H1 (cell line): ENCODE data around the gene VDAC2. TPM values are rescaled to one million over a fixed set of nuclear protein-coding genes. Genes with fewer than 3 reads are reported as not detected.

Experiments used
- CTCF ChIA-PET: fragments of 300-600 bp; sonication (Branson Sonifier 250); formaldehyde crosslinking; loops from one replicate; lab custom pipeline; 2021; ENCODE audit not compliant: partially characterized antibody; lab: Charles Lee
- POLR2A ChIA-PET: fragments of 300-600 bp; sonication (Branson Sonifier 250); formaldehyde crosslinking; loops from one replicate; lab custom pipeline; 2021; ENCODE audit warnings: inconsistent platforms; ENCODE audit not compliant: partially characterized antibody; lab: Charles Lee
- DNase-seq, 2 experiments: peaks; one replicate each; pipeline versions ENCODE4 v3.0.0 to v3.0.0-alpha.2; 2010 to 2022; ENCODE audit warnings: low spot score in 2 of 2, low read depth in 1 of 2, mixed read lengths in 1 of 2
- FAIRE-seq: peaks from 2 replicates; lab custom pipeline; 2011; peaks lifted over from hg19 to GRCh38; lab: Jason Lieb, UNC
- H2AFZ ChIP-seq: 2 replicates; pipeline ENCODE4 v1.8.1; 2012; ENCODE audit warnings: low read length, inconsistent platforms
- H2AK5ac ChIP-seq: 2 replicates; pipeline ENCODE4 v1.6.1; 2013; ENCODE audit warnings: low read depth, low read length
- H2BK120ac ChIP-seq: replicated peaks from 2 replicates; pipeline ENCODE3; 2013; ENCODE audit warnings: low read depth, low read length, inconsistent platforms
- H2BK12ac ChIP-seq: 2 replicates; pipeline ENCODE4 v1.6.1; 2013; ENCODE audit warnings: low read depth, low read length
- H2BK15ac ChIP-seq: 2 replicates; pipeline ENCODE4 v1.6.1; 2013; ENCODE audit warnings: low read length
- H2BK20ac ChIP-seq: 2 replicates; pipeline ENCODE4 v1.6.1; 2013; ENCODE audit warnings: low read length
- H2BK5ac ChIP-seq: 2 replicates; pipeline ENCODE4 v1.6.1; 2013; ENCODE audit warnings: low read depth, low read length
- H3K14ac ChIP-seq: 2 replicates; pipeline ENCODE4 v1.6.1; 2013; ENCODE audit warnings: inconsistent platforms; ENCODE audit not compliant: insufficient read length
- H3K18ac ChIP-seq: 2 replicates; pipeline ENCODE4 v1.6.1; 2013; ENCODE audit warnings: low read length; ENCODE audit errors: extremely low read depth
- H3K23ac ChIP-seq: 2 replicates; pipeline ENCODE4 v1.6.1; 2013; ENCODE audit warnings: inconsistent platforms; ENCODE audit not compliant: insufficient read length
- H3K23me2 ChIP-seq: 2 replicates; pipeline ENCODE4 v1.6.1; 2013; ENCODE audit warnings: low read depth, low read length
- H3K27ac ChIP-seq: 2 replicates; pipeline ENCODE4 v1.6.1; 2011; ENCODE audit warnings: low read depth, low read length, inconsistent platforms
- H3K27me3 ChIP-seq, 4 experiments: replicated peaks in 1 of 4; 1 replicate in 1 of 4; 2 replicates in 3 of 4; pipeline versions ENCODE4 v1.6.1 to v1.8.1; 2011 to 2013; ENCODE audit warnings: low read length in 3 of 4, mild to moderate bottlenecking in 3 of 4, inconsistent platforms in 2 of 4, mixed read lengths in 2 of 4, moderate library complexity in 1 of 4; ENCODE audit not compliant: control insufficient read depth in 3 of 4, insufficient read depth in 3 of 4; ENCODE audit errors: extremely low read depth in 1 of 4
- H3K36me3 ChIP-seq, 4 experiments: 2 replicates each; pipeline versions ENCODE4 v1.6.1 to v1.8.1; 2011 to 2013; ENCODE audit warnings: mild to moderate bottlenecking in 4 of 4, low read length in 3 of 4, moderate library complexity in 2 of 4, control low read depth in 1 of 4, inconsistent platforms in 1 of 4; ENCODE audit not compliant: insufficient read depth in 4 of 4, control insufficient read depth in 2 of 4
- H3K4ac ChIP-seq: replicated peaks from 2 replicates; pipeline ENCODE3; 2013; ENCODE audit warnings: low read length, low read depth, mixed read lengths, inconsistent platforms; ENCODE audit not compliant: insufficient read length
- H3K4me1 ChIP-seq, 4 experiments: replicated peaks in 1 of 4; 1 replicate in 1 of 4; 2 replicates in 3 of 4; pipeline versions ENCODE4 v1.6.1 to v1.8.1; 2011 to 2013; ENCODE audit warnings: low read length in 3 of 4, inconsistent platforms in 2 of 4, mixed read lengths in 1 of 4; ENCODE audit not compliant: insufficient read depth in 4 of 4, control insufficient read depth in 3 of 4
- H3K4me2 ChIP-seq, 2 experiments: 2 replicates each; pipeline versions ENCODE4 v1.6.1 to v1.8.1; 2011 to 2013; ENCODE audit warnings: low read depth in 2 of 2, low read length in 2 of 2, control low read depth in 1 of 2, inconsistent platforms in 1 of 2, mild to moderate bottlenecking in 1 of 2; ENCODE audit not compliant: insufficient read depth in 1 of 2
- H3K4me3 ChIP-seq, 4 experiments: fragments of 200-600, 300-600 bp in 1 of 4; sonication (generic), shearing (Covaris generic), sonication (Bioruptor Twin) in 1 of 4; 2 replicates each; pipeline versions ENCODE4 v1.5.1 to v1.8.1; 2011 to 2016; ENCODE audit warnings: low read length in 4 of 4, low read depth in 3 of 4, control low read depth in 2 of 4, inconsistent platforms in 2 of 4, mild to moderate bottlenecking in 2 of 4, mixed read lengths in 1 of 4, moderate library complexity in 1 of 4; ENCODE audit not compliant: insufficient read depth in 2 of 4; ENCODE audit errors: extremely low read depth in 1 of 4
- H3K56ac ChIP-seq: replicated peaks from 2 replicates; pipeline ENCODE3; 2013; ENCODE audit warnings: low read depth, mild to moderate bottlenecking, mixed read lengths, low read length, inconsistent platforms; ENCODE audit not compliant: insufficient read length
- H3K79me1 ChIP-seq: 2 replicates; pipeline ENCODE4 v1.6.1; 2013; ENCODE audit warnings: low read depth, low read length, control low read depth
- H3K79me2 ChIP-seq, 2 experiments: 2 replicates each; pipeline versions ENCODE4 v1.6.1 to v1.8.1; 2012 to 2013; ENCODE audit warnings: low read length in 2 of 2, mild to moderate bottlenecking in 2 of 2, inconsistent platforms in 1 of 2; ENCODE audit not compliant: insufficient read depth in 2 of 2, control insufficient read depth in 1 of 2
- H3K9ac ChIP-seq, 4 experiments: replicated peaks in 1 of 4; 1 replicate in 1 of 4; 2 replicates in 3 of 4; pipeline versions ENCODE4 v1.6.1 to v1.8.1; 2011 to 2013; ENCODE audit warnings: low read depth in 3 of 4, low read length in 3 of 4, control low read depth in 2 of 4, mild to moderate bottlenecking in 2 of 4, moderate library complexity in 2 of 4, inconsistent platforms in 1 of 4; ENCODE audit errors: extremely low read depth in 1 of 4
- H3K9me3 ChIP-seq, 2 experiments: 2 replicates each; pipeline versions ENCODE4 v1.6.1 to v1.8.1; 2012 to 2013; ENCODE audit warnings: mild to moderate bottlenecking in 2 of 2, moderate library complexity in 2 of 2, control low read depth in 1 of 2, inconsistent platforms in 1 of 2, low read depth in 1 of 2, low read length in 1 of 2, mixed read lengths in 1 of 2; ENCODE audit not compliant: insufficient read depth in 2 of 2
- H4K20me1 ChIP-seq, 2 experiments: replicated peaks in 1 of 2; 2 replicates each; pipeline versions ENCODE3 to v1.8.1; 2011 to 2013; ENCODE audit warnings: inconsistent platforms in 2 of 2, low read length in 2 of 2, mild to moderate bottlenecking in 1 of 2; ENCODE audit not compliant: insufficient read depth in 2 of 2, control insufficient read depth in 1 of 2
- H4K5ac ChIP-seq: 2 replicates; pipeline ENCODE4 v1.6.1; 2013; ENCODE audit warnings: low read length, low read depth, mixed read lengths, inconsistent platforms; ENCODE audit not compliant: insufficient read length
- H4K8ac ChIP-seq: 2 replicates; pipeline ENCODE4 v1.8.0; 2013; ENCODE audit warnings: mild to moderate bottlenecking, moderate library complexity, low read length, inconsistent platforms; ENCODE audit not compliant: insufficient read depth; ENCODE audit errors: extremely low read depth
- H4K91ac ChIP-seq: replicated peaks from 2 replicates; pipeline ENCODE3; 2013; ENCODE audit warnings: low read length, mixed read lengths, inconsistent platforms; ENCODE audit not compliant: insufficient read length
- MAX ChIP-seq: IDR thresholded peaks from 2 replicates; pipeline ENCODE4 v1.6.1; 2012; ENCODE audit warnings: inconsistent platforms
- RFX5 ChIP-seq: IDR thresholded peaks from 2 replicates; pipeline ENCODE4 v1.6.1; 2011; ENCODE audit warnings: low read depth, low read length, improper control_type of control experiment, borderline replicate concordance
- WGBS, 2 experiments: shearing (Covaris generic) in 1 of 2; methylation state at CpG; one replicate each; pipeline versions ENCODE4 v1.1.6 to v1.1.7; 2013 to 2015; ENCODE audit warnings: low lambda C conversion rate in 2 of 2, mixed read lengths in 2 of 2, inconsistent platforms in 1 of 2, low coverage in 1 of 2, missing lambda C conversion rate in 1 of 2; ENCODE audit not compliant: insufficient replicate concordance in 2 of 2, insufficient coverage in 1 of 2, insufficient read length in 1 of 2; ENCODE audit errors: extremely low coverage in 1 of 2, missing lambda C conversion rate in 1 of 2; 5-methylcytosine and 5-hydroxymethylcytosine counted together
- polyA plus RNA-seq, 7 experiments: library from polyadenylated mRNA; depleted of rRNA in 3 of 7; stranded (reverse) in 5 of 7; unstranded in 2 of 7; fragments of >200 nt in 5 of 7; fragments of 200-250 nt in 2 of 7; gene quantifications; 1 replicate in 5 of 7; 2 replicates in 1 of 7; 4 replicates in 1 of 7; pipeline versions ENCODE4 v1.2.1 to v1.2.3, GENCODE V29; 2011 to 2013; ENCODE audit warnings: missing spikeins in 2 of 7, mixed read lengths in 2 of 7
- total RNA-seq: library from RNA; stranded (reverse); fragmentation: NEBNext Ultra II Directional; extraction: Animal tissue kit (Norgen Biotek cat#: 25700); gene quantifications from 2 replicates; pipeline ENCODE4 v1.2.1, GENCODE V29; 2021

VDAC2 gene
- total and polyA plus RNA-seq, 2 of the 8 experiments (the other 6 are each of a cell fraction or from before 2014, with no cell fraction given) = 89.8 to 284 TPM

GRCh38 chr10:75203724-75204123 is 6.9 kb upstream of the VDAC2 start:
- Histone ChIP-seq H3K4ac (no peak overlapping the region), H2BK120ac (no peak overlapping the region), H4K20me1 (no peaks in the 10 kb centered on the region), H3K18ac (no peak overlapping the region), H3K36me3 (no peaks in the 10 kb centered on the region), H3K27me3 (no peaks in the 10 kb centered on the region), H2BK5ac (no peak overlapping the region), H2AFZ (no peak overlapping the region), H4K91ac (no peak overlapping the region), H2BK12ac (no peak overlapping the region), H3K23ac (no peak overlapping the region), H3K56ac (no peak overlapping the region), H3K4me3 (no peak overlapping the region), H2BK20ac (no peak overlapping the region), H3K23me2 (no peaks in the 10 kb centered on the region), H2BK15ac (no peak overlapping the region), H3K9ac (no peak overlapping the region), H3K4me1 (peaks cover 3 to 13% (median 8%) of the 10 kb centered on the region in 4 experiments), H3K27ac (no peak overlapping the region), H3K4me2 (no peak overlapping the region), H4K5ac (no peak overlapping the region), H3K9me3 (no peaks in the 10 kb centered on the region), H2AK5ac (no peak overlapping the region)
- DNase-seq = no peak
- FAIRE-seq = no peak
- CTCF ChIA-PET = interaction anchor here (1.0 to 11.0 kb wide), 7 partner anchors 9 to 32 kb away, joined by 3 to 128 read pairs (median 11); partner anchors contain the start of gene COMTD1
- WGBS, 2 experiments = 80% methylated on average over 5 of the region's 5 CpGs; no CpG with 5 or more reads in 1 of the 2 experiments
- peak; percentile 52; the same call in 1 of the 2 replicates for TF ChIP-seq MAX
- no peak for TF ChIP-seq RFX5
- TF ChIP-seq, all 59 proteins: peak for 1
- no peaks in the 10 kb centered on the region for H3K79me2 ChIP-seq
- no peak overlapping the region for H3K14ac ChIP-seq
- no peak overlapping the region for H4K8ac ChIP-seq
- no peaks in the 10 kb centered on the region for H3K79me1 ChIP-seq
- POLR2A ChIA-PET = interaction anchor here (0.7 to 36.7 kb wide), 4 partner anchors 13 to 898 kb away, joined by 3 to 801 read pairs (median 4); partner anchors contain the start of gene COMTD1
